ENCODE measurements around the gene FRK. TPM values are rescaled to one million over a fixed set of nuclear protein-coding genes. Genes with fewer than 3 reads are reported as not detected.

Gene FRK
- total RNA-seq, 2 donors from 2014 or later: 1.4 to 2.9 TPM

DNA sequence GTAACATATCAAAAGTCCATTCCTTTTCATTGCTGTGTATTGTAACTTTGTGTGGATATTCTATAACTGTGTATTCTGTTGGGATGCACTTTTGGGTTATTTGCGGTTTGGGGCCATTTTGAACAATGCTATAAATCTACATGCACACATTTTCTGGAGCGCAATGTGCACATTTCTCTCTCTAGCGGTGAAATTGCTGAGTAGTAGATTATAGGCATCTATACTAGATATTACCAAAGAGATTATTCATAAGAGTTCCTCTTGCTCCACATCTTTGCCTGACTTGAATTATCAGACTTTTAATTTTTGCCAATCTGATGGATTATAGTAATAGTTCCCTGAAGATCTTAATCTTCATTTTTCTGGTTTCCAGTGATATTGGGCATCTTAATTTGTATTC is 18.3 kb upstream of the FRK start:
- no peaks in the 10 kb centered on the region for H3K9me3 ChIP-seq (ENCODE audit: control insufficient read depth, low read length)
- H3K9me3 Mint-ChIP-seq: no peaks in the 10 kb centered on the region
- no peak overlapping the region for H3K4me3 ChIP-seq (ENCODE audit: low read length)
- no peak overlapping the region for H3K27ac Mint-ChIP-seq
- H3K9ac ChIP-seq (ENCODE audit: extremely low read depth, low read length, poor library complexity, severe bottlenecking): no peak overlapping the region
- no peak for DNase-seq
- no peaks in the 10 kb centered on the region for H3K27me3 ChIP-seq (ENCODE audit: control insufficient read depth, insufficient read depth, low read length, poor library complexity, severe bottlenecking)
- H3K4me1 Mint-ChIP-seq: peaks cover 4% of the 10 kb centered on the region
- H3K27ac ChIP-seq (ENCODE audit: low read depth, low read length): no peak overlapping the region
- H3K36me3 Mint-ChIP-seq (ENCODE audit: low read depth): no peaks in the 10 kb centered on the region
- H3K4me1 ChIP-seq (ENCODE audit: control insufficient read depth, insufficient read depth, low read length): peaks cover 7% of the 10 kb centered on the region
- no peaks in the 10 kb centered on the region for H3K27me3 Mint-ChIP-seq (ENCODE audit: insufficient read depth)
- no peak overlapping the region for H3K4me3 Mint-ChIP-seq
- no peaks in the 10 kb centered on the region for H3K36me3 ChIP-seq (ENCODE audit: control insufficient read depth, insufficient read depth, low read length)
- 100% methylated on average over 1 of the region's 3 CpGs; no CpG with 5 or more reads in 1 of the 2 experiments for WGBS, 2 experiments (ENCODE audit: insufficient coverage in 1 of 2, insufficient read length in 1 of 2)
- TF ChIP-seq CTCF (conservative IDR thresholded peaks at IDR 0.05): no peak

- no peaks in the 10 kb centered on the region for H3K27me3 Mint-ChIP-seq (ENCODE audit: insufficient read depth)
- no peak overlapping the region for H3K27ac ChIP-seq (ENCODE audit: low read depth, low read length)
- peaks cover 8% of the 10 kb centered on the region for H3K4me1 Mint-ChIP-seq
- no peak overlapping the region for H3K4me3 Mint-ChIP-seq
- H3K4me1 ChIP-seq (ENCODE audit: control insufficient read depth, insufficient read depth, low read length): peaks cover 10% of the 10 kb centered on the region
- DNase-seq: no peak
- no peak overlapping the region for H3K4me3 ChIP-seq (ENCODE audit: low read length)
- no peaks in the 10 kb centered on the region for H3K27me3 ChIP-seq (ENCODE audit: control insufficient read depth, insufficient read depth, low read length, poor library complexity, severe bottlenecking)
- WGBS, 2 experiments (ENCODE audit: insufficient coverage in 1 of 2, insufficient read length in 1 of 2): 85 to 87% methylated on average over 2 to 3 of the region's 3 CpGs
- no peak overlapping the region for H3K9ac ChIP-seq (ENCODE audit: extremely low read depth, low read length, poor library complexity, severe bottlenecking)
- no peaks in the 10 kb centered on the region for H3K36me3 Mint-ChIP-seq (ENCODE audit: low read depth)
- H3K9me3 ChIP-seq (ENCODE audit: control insufficient read depth, low read length): no peaks in the 10 kb centered on the region
- H3K27ac Mint-ChIP-seq: no peak overlapping the region
- no peaks in the 10 kb centered on the region for H3K9me3 Mint-ChIP-seq
- peak; percentile 65 for TF ChIP-seq CTCF (conservative IDR thresholded peaks at IDR 0.05)
- H3K36me3 ChIP-seq (ENCODE audit: control insufficient read depth, insufficient read depth, low read length): no peaks in the 10 kb centered on the region
Observed at GRCh38 chr6:116078522-116078921, 17.8 kb upstream of the FRK start.

GRCh38 chr6:116074732-116075390 is 14.2 kb upstream of the FRK start:
- Mint-ChIP-seq H3K27me3 (ENCODE audit: insufficient read depth) (no peaks in the 10 kb centered on the region), H3K9me3 (no peaks in the 10 kb centered on the region), H3K27ac (no peak overlapping the region), H3K4me3 (no peak overlapping the region), H3K36me3 (ENCODE audit: low read depth) (no peaks in the 10 kb centered on the region), H3K4me1 (peaks cover 18% of the 10 kb centered on the region)
- Histone ChIP-seq H3K4me1 (ENCODE audit: control insufficient read depth, insufficient read depth, low read length) (peaks cover 13% of the 10 kb centered on the region), H3K27me3 (ENCODE audit: control insufficient read depth, insufficient read depth, low read length, poor library complexity, severe bottlenecking) (no peaks in the 10 kb centered on the region), H3K4me3 (ENCODE audit: low read length) (no peak overlapping the region), H3K36me3 (ENCODE audit: control insufficient read depth, insufficient read depth, low read length) (no peaks in the 10 kb centered on the region), H3K9me3 (ENCODE audit: control insufficient read depth, low read length) (no peaks in the 10 kb centered on the region), H3K9ac (ENCODE audit: extremely low read depth, low read length, poor library complexity, severe bottlenecking) (no peak overlapping the region), H3K27ac (ENCODE audit: low read depth, low read length) (no peak overlapping the region)
- no peak for TF ChIP-seq CTCF (conservative IDR thresholded peaks at IDR 0.05)
- 90% methylated on average over 2 of the region's 2 CpGs; no CpG with 5 or more reads in 1 of the 2 experiments for WGBS, 2 experiments (ENCODE audit: insufficient coverage in 1 of 2, insufficient read length in 1 of 2)
- no peak for DNase-seq
